K562 (cell line): Measurements from ENCODE around the gene BOLA1. TPM values are rescaled to one million over a fixed set of nuclear protein-coding genes. Genes with fewer than 3 reads are reported as not detected.
A peak's percentile ranks its signal among the peaks of the same experiment; 100 is the strongest.

Experiments
- AFF4 ChIP-seq: sonication (generic); formaldehyde crosslinking; IDR thresholded peaks from 2 replicates; pipeline ENCODE4 v1.8.0; 2023; ENCODE audit warnings: mild to moderate bottlenecking, missing genetic modification reagents
- ATF1 ChIP-seq, 2 experiments: fragments of 450-650 bp in 1 of 2; IDR thresholded peaks; 2 replicates each; pipeline ENCODE4 v1.6.1; 2016; ENCODE audit warnings: missing compliant biosample characterization in 1 of 2, missing genetic modification characterization in 1 of 2
- CTCF ChIP-seq, 3 experiments: IDR thresholded peaks in 2 of 3; conservative IDR thresholded peaks in 1 of 3; 2 replicates each; pipeline ENCODE4 v1.5.1; 2011 to 2012; ENCODE audit warnings: low read length in 3 of 3, mild to moderate bottlenecking in 3 of 3, control low read depth in 2 of 3, improper control_type of control experiment in 1 of 3, inconsistent platforms in 1 of 3, low read depth in 1 of 3, mixed read lengths in 1 of 3, moderate library complexity in 1 of 3; ENCODE audit not compliant: insufficient read depth in 2 of 3
- ERF ChIP-seq: fragments of 450-650 bp; formaldehyde crosslinking; IDR thresholded peaks from 2 replicates; pipeline ENCODE4 v1.4.0; 2020; ENCODE audit warnings: mild to moderate bottlenecking, mixed read lengths
- GABPA ChIP-seq: fragments of 200-800 bp; sonication (Bioruptor generic); conservative IDR thresholded peaks from 2 replicates; pipeline ENCODE4 v1.6.1; 2016; ENCODE audit warnings: low read depth, missing genetic modification characterization, missing compliant biosample characterization
- TFAP4 ChIP-seq: sonication (generic); formaldehyde crosslinking; IDR thresholded peaks from 2 replicates; pipeline ENCODE4 v1.8.0; 2022; ENCODE audit warnings: missing genetic modification reagents, mild to moderate bottlenecking, moderate library complexity, borderline replicate concordance
- ZNF639 ChIP-seq, 2 experiments: fragments of 200-800 bp in 1 of 2; sonication (Bioruptor generic) in 1 of 2; sonication (generic) in 1 of 2; formaldehyde crosslinking in 1 of 2; IDR thresholded peaks in 1 of 2; conservative IDR thresholded peaks in 1 of 2; 2 replicates each; pipeline versions ENCODE4 v1.5.0 to v1.6.1; 2016 to 2020; ENCODE audit warnings: missing compliant biosample characterization in 1 of 2, missing genetic modification characterization in 1 of 2, missing genetic modification reagents in 1 of 2
- ZNF717 ChIP-seq: fragments of 250-450 bp; sonication (Bioruptor Pico); IDR thresholded peaks from 2 replicates; pipeline ENCODE4 v1.5.0; 2021
- polyA plus RNA-seq, 8 experiments: library from polyadenylated mRNA; depleted of rRNA in 4 of 8; stranded (reverse) in 5 of 8; unstranded in 3 of 8; fragments of >200 nt; fragmentation: Nextera tagmentation in 2 of 8; fragmentation: Illumina TruSeq in 1 of 8; extraction: Ambion mirVana in 2 of 8; extraction: Trizol in 1 of 8; gene quantifications; 2 replicates each; pipeline versions ENCODE4 v1.2.1 to v1.2.3, GENCODE V29; 2011 to 2014; ENCODE audit warnings: inconsistent platforms in 1 of 8, missing spikeins in 1 of 8
- total RNA-seq, 7 experiments: library from RNA; depleted of rRNA in 6 of 7; stranded (reverse); fragments of >200 nt in 6 of 7; fragmentation: Illumina TruSeq in 2 of 7; extraction: Trizol in 2 of 7; gene quantifications; 2 replicates each; pipeline versions ENCODE4 v1.2.1 to v1.2.3, GENCODE V29; 2011 to 2021; ENCODE audit warnings: low replicate concordance in 1 of 7
- TF ChIP-seq, protein P1 (sequence below): fragments of 450-650 bp; IDR thresholded peaks from 2 replicates; pipeline ENCODE4 v1.6.1; 2017; ENCODE audit warnings: antibody characterized with exemption, mild to moderate bottlenecking
- TF ChIP-seq, protein P2 (sequence below): fragments of 250-450 bp; sonication (Bioruptor Pico); IDR thresholded peaks from 2 replicates; pipeline ENCODE4 v1.8.0; 2022; ENCODE audit warnings: moderate library complexity, mild to moderate bottlenecking, inconsistent platforms

The BOLA1 gene
- total and polyA plus RNA-seq, 9 of the 15 experiments (the other 6 are each of a cell fraction or from before 2014, with no cell fraction given): 0.18 to 1.2 (median 0.40) TPM; not detected in 2

DNA sequence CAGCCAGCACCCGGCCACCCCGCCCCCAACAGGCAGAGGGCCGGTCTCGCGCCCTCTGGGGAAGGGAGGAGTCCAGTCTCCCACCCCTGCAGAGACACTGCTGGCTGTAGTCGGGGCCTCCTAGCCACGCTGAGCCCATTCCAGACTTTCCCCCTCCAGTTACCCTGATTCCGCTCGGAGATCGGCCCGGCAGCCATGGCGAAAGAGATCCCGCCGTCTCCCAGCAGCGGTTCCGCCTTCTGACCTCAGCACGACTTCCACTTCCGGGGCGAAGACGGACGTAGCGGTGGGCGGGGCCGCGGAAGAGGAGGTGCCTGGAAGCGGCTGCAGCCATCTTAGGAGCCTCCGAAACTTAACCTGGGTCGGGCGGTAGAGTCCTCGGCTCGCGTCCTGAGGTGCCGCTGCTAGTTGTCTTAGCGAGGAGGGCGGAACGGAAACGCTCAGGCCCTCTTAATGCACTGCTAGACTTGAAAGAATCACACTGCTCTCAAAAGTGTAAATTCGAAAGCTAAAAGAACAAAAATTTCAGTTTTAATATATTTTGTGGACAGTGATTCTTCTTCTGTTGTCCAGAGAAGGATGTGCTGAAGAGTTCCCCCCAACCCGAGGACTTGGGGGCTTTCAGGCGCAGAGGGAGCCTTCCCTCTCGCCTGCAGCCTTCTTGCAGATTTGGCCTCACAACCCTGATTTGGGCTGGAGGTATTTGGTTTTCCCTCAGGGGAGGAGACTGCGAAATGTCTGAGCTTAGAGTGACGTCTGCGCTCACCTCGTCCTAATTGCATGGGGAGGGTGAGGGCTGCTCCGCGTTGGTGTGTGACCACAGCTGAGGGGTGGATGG is 28.4 kb downstream of the BOLA1 start, which contains the start of gene SF3B4 (continued):
- peak; percentile 50 for TF ChIP-seq AFF4 (CRISPR knock-in tag)
- peak; percentile 65 for TF ChIP-seq TFAP4 (CRISPR knock-in tag)
- no peak for TF ChIP-seq CTCF (IDR thresholded peaks at IDR 0.05 in 2 of 3, conservative IDR thresholded peaks at IDR 0.05 in 1 of 3; ENCODE audit: insufficient read depth in 2 of 3, low read depth in 1 of 3, low read length in 3 of 3)
- no peak for TF ChIP-seq ERF (CRISPR knock-in tag)
- TF ChIP-seq ZNF639 (CRISPR knock-in tag; conservative IDR thresholded peaks at IDR 0.05 in 1 of 2, IDR thresholded peaks at IDR 0.05 in 1 of 2): peak in 1 of 2 experiments; percentile 56; a peak in 1 of 4 replicates
- TF ChIP-seq, protein P1, sequence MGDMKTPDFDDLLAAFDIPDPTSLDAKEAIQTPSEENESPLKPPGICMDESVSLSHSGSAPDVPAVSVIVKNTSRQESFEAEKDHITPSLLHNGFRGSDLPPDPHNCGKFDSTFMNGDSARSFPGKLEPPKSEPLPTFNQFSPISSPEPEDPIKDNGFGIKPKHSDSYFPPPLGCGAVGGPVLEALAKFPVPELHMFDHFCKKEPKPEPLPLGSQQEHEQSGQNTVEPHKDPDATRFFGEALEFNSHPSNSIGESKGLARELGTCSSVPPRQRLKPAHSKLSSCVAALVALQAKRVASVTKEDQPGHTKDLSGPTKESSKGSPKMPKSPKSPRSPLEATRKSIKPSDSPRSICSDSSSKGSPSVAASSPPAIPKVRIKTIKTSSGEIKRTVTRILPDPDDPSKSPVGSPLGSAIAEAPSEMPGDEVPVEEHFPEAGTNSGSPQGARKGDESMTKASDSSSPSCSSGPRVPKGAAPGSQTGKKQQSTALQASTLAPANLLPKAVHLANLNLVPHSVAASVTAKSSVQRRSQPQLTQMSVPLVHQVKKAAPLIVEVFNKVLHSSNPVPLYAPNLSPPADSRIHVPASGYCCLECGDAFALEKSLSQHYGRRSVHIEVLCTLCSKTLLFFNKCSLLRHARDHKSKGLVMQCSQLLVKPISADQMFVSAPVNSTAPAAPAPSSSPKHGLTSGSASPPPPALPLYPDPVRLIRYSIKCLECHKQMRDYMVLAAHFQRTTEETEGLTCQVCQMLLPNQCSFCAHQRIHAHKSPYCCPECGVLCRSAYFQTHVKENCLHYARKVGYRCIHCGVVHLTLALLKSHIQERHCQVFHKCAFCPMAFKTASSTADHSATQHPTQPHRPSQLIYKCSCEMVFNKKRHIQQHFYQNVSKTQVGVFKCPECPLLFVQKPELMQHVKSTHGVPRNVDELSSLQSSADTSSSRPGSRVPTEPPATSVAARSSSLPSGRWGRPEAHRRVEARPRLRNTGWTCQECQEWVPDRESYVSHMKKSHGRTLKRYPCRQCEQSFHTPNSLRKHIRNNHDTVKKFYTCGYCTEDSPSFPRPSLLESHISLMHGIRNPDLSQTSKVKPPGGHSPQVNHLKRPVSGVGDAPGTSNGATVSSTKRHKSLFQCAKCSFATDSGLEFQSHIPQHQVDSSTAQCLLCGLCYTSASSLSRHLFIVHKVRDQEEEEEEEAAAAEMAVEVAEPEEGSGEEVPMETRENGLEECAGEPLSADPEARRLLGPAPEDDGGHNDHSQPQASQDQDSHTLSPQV: peak; percentile 38; the same call in 1 of the 2 replicates
- TF ChIP-seq, protein P2, sequence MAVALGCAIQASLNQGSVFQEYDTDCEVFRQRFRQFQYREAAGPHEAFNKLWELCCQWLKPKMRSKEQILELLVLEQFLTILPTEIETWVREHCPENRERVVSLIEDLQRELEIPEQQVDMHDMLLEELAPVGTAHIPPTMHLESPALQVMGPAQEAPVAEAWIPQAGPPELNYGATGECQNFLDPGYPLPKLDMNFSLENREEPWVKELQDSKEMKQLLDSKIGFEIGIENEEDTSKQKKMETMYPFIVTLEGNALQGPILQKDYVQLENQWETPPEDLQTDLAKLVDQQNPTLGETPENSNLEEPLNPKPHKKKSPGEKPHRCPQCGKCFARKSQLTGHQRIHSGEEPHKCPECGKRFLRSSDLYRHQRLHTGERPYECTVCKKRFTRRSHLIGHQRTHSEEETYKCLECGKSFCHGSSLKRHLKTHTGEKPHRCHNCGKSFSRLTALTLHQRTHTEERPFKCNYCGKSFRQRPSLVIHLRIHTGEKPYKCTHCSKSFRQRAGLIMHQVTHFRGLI: no peak
- TF ChIP-seq GABPA (tag): peak; percentile 98
- TF ChIP-seq ZNF717 (CRISPR knock-in tag): no peak
- no peak for TF ChIP-seq ATF1 (CRISPR knock-in tag; IDR thresholded peaks at IDR 0.05)
- TF ChIP-seq ATF1 (tag; IDR thresholded peaks at IDR 0.05): peak; percentile 95
